ENCODE measurements around the gene LZTS2. TPM values are rescaled to one million over a fixed set of nuclear protein-coding genes. Genes with fewer than 3 reads are reported as not detected.
A peak's percentile ranks its signal among the peaks of the same experiment; 100 is the strongest.

LZTS2 gene
- total RNA-seq, 1 experiment from 2014 or later = 69.1 TPM

- Histone ChIP-seq H2AFZ (ENCODE audit: low read length) (no peak overlapping the region), H3K4me2 (ENCODE audit: insufficient read depth, insufficient read length, low read length) (peak overlapping the region; percentile 98), H3K79me1 (ENCODE audit: insufficient read depth, low read depth, low read length, poor library complexity, severe bottlenecking) (no peaks in the 10 kb centered on the region), H3K4ac (ENCODE audit: low read depth, low read length) (no peak overlapping the region), H3K23ac (ENCODE audit: insufficient read length, low read depth, low read length) (no peak overlapping the region), H4K8ac (replicated peaks; ENCODE audit: insufficient read length, low read depth, low read length) (no peak overlapping the region), H3K4me1 (ENCODE audit: insufficient read depth, low read length) (peaks cover 2% of the 10 kb centered on the region; the same call in 1 of the 2 replicates), H2BK12ac (ENCODE audit: insufficient read length, low read depth, low read length) (no peak overlapping the region), H3K9ac (ENCODE audit: extremely low read depth, insufficient read length, low read length) (peak overlapping the region; percentile 62), H3K79me2 (ENCODE audit: insufficient read depth, low read length) (no peaks in the 10 kb centered on the region; the same call in 1 of the 2 replicates), H3K18ac (ENCODE audit: insufficient read length, low read depth, low read length) (peak overlapping the region; percentile 82), H2BK20ac (ENCODE audit: low read depth, low read length, poor library complexity, severe bottlenecking) (no peak overlapping the region), H2BK15ac (ENCODE audit: low read depth, low read length) (no peak overlapping the region), H2AK5ac (ENCODE audit: insufficient read length, low read length) (no peak overlapping the region), H4K5ac (ENCODE audit: insufficient read length, low read depth, low read length) (no peak overlapping the region), H3T11ph (ENCODE audit: low read length) (no peak overlapping the region), H3K56ac (ENCODE audit: insufficient read length, low read depth, low read length) (no peak overlapping the region), H2BK120ac (ENCODE audit: low read depth, low read length, poor library complexity, severe bottlenecking) (no peak overlapping the region), H2BK5ac (ENCODE audit: insufficient read length, low read length) (no peak overlapping the region), H3K23me2 (ENCODE audit: insufficient read length, low read depth, low read length, poor library complexity, severe bottlenecking) (peaks cover 33% of the 10 kb centered on the region), H4K20me1 (ENCODE audit: control insufficient read depth, insufficient read depth, insufficient read length) (no peaks in the 10 kb centered on the region), H4K91ac (ENCODE audit: insufficient read length, low read depth, low read length) (no peak overlapping the region), H3K14ac (ENCODE audit: insufficient read depth, low read length) (peak overlapping the region; percentile 68), H3K27me3 (ENCODE audit: insufficient read depth, low read length) (no peaks in the 10 kb centered on the region), H3K27ac (ENCODE audit: insufficient read length, low read depth, low read length) (peak overlapping the region; percentile 14), H3K9me3 (ENCODE audit: control insufficient read depth, low read depth, low read length) (no peaks in the 10 kb centered on the region)
- Mint-ChIP-seq H3K4me1 (peaks cover 35 to 39% of the 10 kb centered on the region in 2 experiments), H3K4me3 (peak overlapping the region; percentile 72 to 84), H3K36me3 (ENCODE audit: insufficient read depth in 1 of 3, low read depth in 3 of 3) (peaks cover 16 to 28% (median 25%) of the 10 kb centered on the region in 3 experiments), H3K27ac (peak overlapping the region; percentile 16 to 71 (median 46); a peak in 5 of 7 replicates), H3K27me3 (ENCODE audit: low read depth) (no peaks in the 10 kb centered on the region), H3K9me3 (no peaks in the 10 kb centered on the region; a peak in 2 of 5 replicates)
- peak; percentile 75 for DNase-seq
- no CpG with 5 or more reads among the region's 83 CpGs for WGBS (ENCODE audit: extremely low coverage, insufficient read length, low lambda C conversion rate)
- TF ChIP-seq CTCF (conservative IDR thresholded peaks at IDR 0.05) = peak; percentile 98
These were observed 442 bp upstream of the LZTS2 start for GRCh38 chr10:100998991-100999741.
